Hematopoietic multipotent progenitor cell treated with erythropoietin and hydrocortisone succinate and interleukin-3 and kit ligand, for 17 days (in vitro differentiated cells): ENCODE data around the gene COMMD7.

Experiments used
- DNase-seq: peaks from one replicate; pipeline ENCODE4 v3.0.0-alpha.2; 2015; ENCODE audit warnings: low spot score

The COMMD7 gene

DNA sequence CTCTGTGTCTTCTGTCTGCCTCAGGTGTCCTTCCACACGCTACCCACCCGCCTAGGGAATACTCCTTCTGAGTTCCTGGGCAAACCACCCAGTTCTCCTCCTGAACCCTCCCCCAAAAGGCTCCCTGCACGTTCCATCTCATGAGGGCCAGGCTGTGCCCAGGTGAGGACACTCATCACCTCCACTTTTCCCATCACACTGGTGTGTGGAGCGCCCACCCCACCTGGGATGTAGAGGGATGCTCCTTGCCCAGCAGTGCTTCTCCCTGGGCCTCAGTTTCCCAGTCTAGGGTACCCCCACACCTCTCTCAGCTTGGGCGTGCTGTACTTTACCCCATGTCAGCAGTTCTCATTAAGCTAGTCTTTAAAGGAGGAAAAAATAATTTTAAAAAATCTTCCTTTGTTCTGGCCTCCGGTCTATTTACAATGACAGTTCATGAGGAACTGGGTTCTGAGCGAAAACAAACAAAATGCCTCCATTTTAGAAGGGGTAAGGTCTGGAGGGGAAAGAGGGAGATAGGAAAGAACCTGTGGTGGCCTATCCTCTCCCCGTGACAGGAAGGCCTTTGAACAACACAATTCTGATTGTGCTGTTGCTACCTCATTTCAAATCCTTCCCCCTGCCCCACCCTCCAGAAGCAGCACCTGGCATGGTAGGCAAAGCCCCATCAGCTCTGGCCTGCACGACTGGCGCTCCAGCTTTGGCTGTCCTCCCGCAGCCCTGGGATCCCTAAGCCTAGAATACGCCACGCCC lies 67.9 kb downstream of the COMMD7 start:
- DNase-seq = no peak

DNA sequence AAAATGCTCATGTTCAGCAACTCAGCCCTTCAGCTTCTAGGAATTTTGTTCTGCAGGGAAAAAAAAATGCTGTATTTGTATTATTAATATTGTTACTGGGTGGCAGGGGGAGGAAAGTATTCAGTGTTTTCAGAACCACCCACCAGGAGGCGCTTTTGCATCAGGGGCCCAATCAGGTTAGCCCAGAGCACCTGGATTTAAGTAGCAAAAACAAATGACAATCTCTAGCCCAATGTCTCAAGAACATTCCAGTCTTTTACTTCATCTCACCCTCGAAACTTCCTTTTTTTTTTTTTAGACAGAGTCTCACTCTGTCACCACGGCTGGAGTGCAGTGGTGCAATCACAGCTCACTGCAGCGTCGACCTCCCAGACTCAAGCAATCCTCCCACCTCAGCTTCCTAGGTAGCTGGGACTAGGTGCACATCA lies 68.9 kb downstream of the COMMD7 start:
- peak; percentile 47 for DNase-seq

GRCh38 chr20:32672982-32673851 lies 70.0 kb downstream of the COMMD7 start:
- no peak for DNase-seq

DNA sequence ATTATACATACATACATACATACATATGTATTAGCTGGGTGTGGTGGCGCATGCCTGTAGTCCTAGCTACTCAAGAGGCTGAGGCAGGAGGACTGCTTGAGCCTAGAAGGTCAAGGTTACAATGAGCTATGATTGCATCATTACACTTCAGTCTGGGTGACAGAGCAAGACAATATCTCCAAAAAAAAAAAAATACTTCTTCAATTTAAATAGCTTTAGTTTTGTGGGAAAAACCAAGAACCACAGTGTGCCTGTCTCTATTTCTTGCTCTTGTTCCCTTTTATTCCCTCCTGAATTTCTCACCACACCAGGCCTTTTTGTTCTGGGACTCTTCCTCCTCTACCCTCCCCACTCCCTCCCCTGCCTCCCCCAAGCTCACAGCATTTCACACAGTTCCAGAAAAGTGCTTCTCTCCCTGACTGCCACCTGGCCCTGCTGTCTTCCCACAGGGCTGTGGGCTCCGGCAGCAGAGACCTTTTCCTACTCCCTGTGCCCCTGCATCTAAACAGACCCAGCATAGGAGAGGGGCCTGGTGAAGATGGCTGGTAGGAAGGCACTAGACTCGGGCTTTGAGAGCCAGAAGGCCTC lies 70.8 kb downstream of the COMMD7 start:
- DNase-seq = no peak

GRCh38 chr20:32670773-32671455 lies 72.4 kb downstream of the COMMD7 start:
- DNase-seq = no peak

DNA sequence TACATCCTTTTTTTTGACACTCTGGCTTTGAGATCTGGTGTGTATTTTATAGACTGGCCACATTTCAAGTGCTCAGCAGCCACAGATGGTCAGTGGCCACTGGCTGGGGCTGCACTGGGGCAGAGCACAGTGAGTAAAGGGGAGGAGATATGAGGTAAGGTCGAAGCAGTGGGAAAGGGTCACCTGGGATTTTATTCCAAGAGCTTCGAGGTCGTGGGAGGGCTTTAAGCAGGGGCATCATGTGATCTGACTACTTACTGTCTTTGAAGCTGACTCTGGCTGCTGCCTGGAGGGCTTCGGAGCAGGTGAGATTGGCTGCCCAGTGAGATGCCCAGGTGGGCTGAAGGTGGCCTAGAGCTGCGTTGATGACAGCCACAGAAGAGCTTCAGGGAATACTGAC lies 76.2 kb downstream of the COMMD7 start:
- DNase-seq = no peak

GRCh38 chr20:32664678-32665159 lies 78.5 kb downstream of the COMMD7 start:
- no peak for DNase-seq

- DNase-seq = no peak
These were observed 79.1 kb downstream of the COMMD7 start for GRCh38 chr20:32664012-32664677.

DNA sequence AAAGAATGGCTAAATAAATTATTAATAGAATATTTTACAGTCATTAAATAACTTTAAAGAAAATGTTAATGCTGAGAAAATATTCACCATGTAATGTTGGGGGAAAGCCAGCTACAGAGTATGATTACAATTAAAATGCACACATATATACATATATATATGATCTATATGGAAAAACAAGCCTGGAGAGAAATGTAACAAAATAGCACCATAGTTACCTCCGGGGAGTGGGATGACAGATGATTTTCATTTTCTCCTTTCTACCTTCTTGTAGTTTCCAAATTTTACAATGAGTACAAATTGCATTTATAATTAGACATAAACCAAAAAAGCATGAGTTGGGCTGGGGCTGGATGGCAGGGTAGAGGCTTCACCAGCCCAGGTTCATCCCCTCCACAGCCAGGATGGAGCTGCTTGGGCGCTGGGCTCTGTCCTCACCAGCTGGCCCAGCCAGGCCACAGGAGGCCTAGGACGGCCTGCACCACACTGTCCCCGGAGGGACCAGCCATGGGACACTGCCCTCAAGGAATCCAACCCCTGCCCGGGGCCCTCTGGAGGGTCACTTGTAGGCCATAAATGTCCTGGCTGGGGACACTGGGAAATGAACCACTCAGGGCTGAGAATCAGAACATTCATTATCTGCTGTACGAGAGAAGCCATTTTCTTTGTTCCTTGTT lies 79.8 kb downstream of the COMMD7 start:
- no peak for DNase-seq

- no peak for DNase-seq
These were observed 81.3 kb downstream of the COMMD7 start for GRCh38 chr20:32661820-32662528.

- DNase-seq = no peak
These were observed 82.6 kb downstream of the COMMD7 start for GRCh38 chr20:32660661-32661060.

GRCh38 chr20:32656827-32657226 lies 86.4 kb downstream of the COMMD7 start:
- no peak for DNase-seq

DNA sequence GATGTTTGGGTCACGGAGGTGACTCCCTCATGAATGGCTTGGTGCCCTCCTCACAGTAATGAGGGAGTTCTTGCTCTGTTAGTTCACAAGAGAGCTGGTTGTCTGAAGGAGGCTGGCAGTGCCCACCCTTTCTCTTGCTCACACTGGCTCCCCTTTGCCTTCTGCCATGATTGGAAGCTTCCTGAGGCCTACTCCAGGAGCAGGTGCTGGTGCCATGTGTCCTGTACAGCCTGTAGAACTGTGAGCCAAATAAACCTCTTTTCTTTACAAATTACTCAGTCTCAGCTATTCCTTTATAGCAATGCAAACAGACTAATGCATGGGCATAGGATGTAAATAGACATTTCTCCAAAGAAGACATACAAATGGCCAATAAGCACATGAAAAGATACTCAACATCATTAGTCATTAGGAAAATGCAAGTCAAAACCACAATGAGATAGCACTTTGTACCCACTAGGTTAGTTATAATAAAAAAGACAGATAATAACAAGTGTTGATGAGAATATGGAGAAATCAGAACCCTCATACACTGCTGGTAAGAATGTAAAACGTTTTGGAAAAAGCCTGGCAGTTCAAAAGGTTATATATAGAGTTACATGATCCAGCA lies 87.3 kb downstream of the COMMD7 start:
- no peak for DNase-seq

- DNase-seq = peak; percentile 82
These were observed 90.3 kb downstream of the COMMD7 start for GRCh38 chr20:32652739-32653526.
